ENCODE measurements around the gene BMP6.

GRCh38 chr6:7781240-7781639 lies 55.3 kb downstream of the BMP6 start:
- TF ChIP-seq CTCF (IDR thresholded peaks at IDR 0.05 in 2 of 3, conservative IDR thresholded peaks at IDR 0.05 in 1 of 3; ENCODE audit: borderline replicate concordance in 1 of 3, insufficient read depth in 1 of 3, low read depth in 2 of 3, low read length in 2 of 3) (no peak), POLR2AphosphoS5 (IDR thresholded peaks at IDR 0.05; ENCODE audit: low read depth, low read length) (no peak), EZH2 (IDR thresholded peaks at IDR 0.05) (no peak), CEBPB (IDR thresholded peaks at IDR 0.05; ENCODE audit: low read depth) (no peak), JUND (IDR thresholded peaks at IDR 0.05) (no peak), RAD21 (IDR thresholded peaks at IDR 0.05; ENCODE audit: low read depth) (no peak), MAX (IDR thresholded peaks at IDR 0.05) (no peak), POLR2A (IDR thresholded peaks at IDR 0.05; ENCODE audit: borderline replicate concordance, extremely low read depth, insufficient read depth, insufficient read length) (no peak)

Data from HCT116 (cell line).